GM20000 (cell line): Measurements from ENCODE around the gene MLYCD.

Experiments
- DNase-seq: peaks from one replicate; pipeline ENCODE4 v3.0.0; 2012; ENCODE audit warnings: low spot score
- CTCF ChIP-seq: IDR thresholded peaks from 2 replicates; pipeline ENCODE4 v1.5.1; 2012; ENCODE audit warnings: mild to moderate bottlenecking, control low read depth; ENCODE audit errors: extremely low read depth, missing control alignments

MLYCD gene

GRCh38 chr16:83931556-83931955 is 32.6 kb downstream of the MLYCD start:
- no peak for DNase-seq
- no peak for TF ChIP-seq CTCF

GRCh38 chr16:83932304-83932703 is 33.4 kb downstream of the MLYCD start:
- TF ChIP-seq CTCF: no peak
- no peak for DNase-seq

GRCh38 chr16:83932955-83933673 is 34.2 kb downstream of the MLYCD start:
- DNase-seq: no peak
- no peak for TF ChIP-seq CTCF

GRCh38 chr16:83933885-83934683 is 35.2 kb downstream of the MLYCD start:
- no peak for DNase-seq
- no peak for TF ChIP-seq CTCF

GRCh38 chr16:83934684-83934977 is 35.7 kb downstream of the MLYCD start:
- DNase-seq: no peak
- no peak for TF ChIP-seq CTCF

GRCh38 chr16:83935005-83935857 is 36.3 kb downstream of the MLYCD start:
- DNase-seq: no peak
- TF ChIP-seq CTCF: no peak

- no peak for DNase-seq
- no peak for TF ChIP-seq CTCF
Observed at GRCh38 chr16:83935858-83936255, 36.9 kb downstream of the MLYCD start.
